GM12878 (cell line): Measurements from ENCODE around the gene SGMS1. TPM values are rescaled to one million over a fixed set of nuclear protein-coding genes. Genes with fewer than 3 reads are reported as not detected.
A peak's percentile ranks its signal among the peaks of the same experiment; 100 is the strongest.

ENCODE experiments used
- ATAC-seq: fragments of 200-7000 bp; cut with Tn5 transposase; 3 replicates; pipeline ENCODE4 v1.9.1; 2020; ENCODE audit warnings: mild to moderate bottlenecking, moderate library complexity
- BruUV-seq: library from RNA; stranded (reverse); fragments of 400-500 nt; replicated peaks from 2 replicates; lab custom pipeline; 2021; lab: Mats Ljungman, UMichigan
- CTCF ChIA-PET: fragments of 300-600 bp; sonication (Branson Sonifier 250); formaldehyde crosslinking; extraction: SDS; loops from one replicate; lab custom pipeline; 2021; ENCODE audit warnings: inconsistent platforms; lab: Yijun Ruan, JAX
- POLR2A ChIA-PET: fragments of 350-600 bp; formaldehyde crosslinking; extraction: SDS; loops from one replicate; lab custom pipeline; 2021; ENCODE audit warnings: inconsistent platforms; lab: Charles Lee
- RAD21 ChIA-PET: fragments of 300-600 bp; sonication (Branson Sonifier 250); formaldehyde crosslinking; loops from one replicate; lab custom pipeline; 2023; ENCODE audit warnings: antibody characterized with exemption; ENCODE audit not compliant: unreplicated experiment; lab: Charles Lee
- SMC1A ChIA-PET: fragments of 300-600 bp; sonication (Branson Sonifier 250); formaldehyde crosslinking; loops from one replicate; lab custom pipeline; 2023; ENCODE audit not compliant: unreplicated experiment, uncharacterized antibody; lab: Charles Lee
- DNase-seq: peaks from one replicate; pipeline ENCODE4 v3.0.0-alpha.2; 2011; ENCODE audit warnings: low read depth, low spot score
- FAIRE-seq: peaks from 3 replicates; lab custom pipeline; 2011; peaks lifted over from hg19 to GRCh38; lab: Jason Lieb, UNC
- H2AFZ ChIP-seq: 2 replicates; pipeline ENCODE4 v1.6.0; 2011; ENCODE audit warnings: low read depth, low read length, control low read depth; ENCODE audit not compliant: control insufficient read depth
- H3K27ac ChIP-seq: 2 replicates; pipeline ENCODE4 v1.5.1; 2011; ENCODE audit warnings: control low read depth; ENCODE audit not compliant: control insufficient read depth, insufficient read depth
- H3K27me3 ChIP-seq, 2 experiments: replicated peaks in 1 of 2; 2 replicates each; pipeline versions ENCODE4 v1.6.0 to v1.6.1; 2011; ENCODE audit warnings: low read length in 1 of 2; ENCODE audit not compliant: control insufficient read depth in 2 of 2, insufficient read depth in 2 of 2
- H3K36me3 ChIP-seq, 2 experiments: 2 replicates each; pipeline ENCODE4 v1.5.1; 2011; ENCODE audit warnings: low read length in 1 of 2; ENCODE audit not compliant: control insufficient read depth in 2 of 2, insufficient read depth in 2 of 2
- H3K4me1 ChIP-seq: 2 replicates; pipeline ENCODE4 v1.6.1; 2011; ENCODE audit warnings: mild to moderate bottlenecking, low read length, moderate library complexity, mixed read lengths; ENCODE audit not compliant: control insufficient read depth, insufficient read depth
- H3K4me2 ChIP-seq: 2 replicates; pipeline ENCODE4 v1.6.0; 2011; ENCODE audit warnings: control low read depth; ENCODE audit not compliant: control insufficient read depth, insufficient read depth
- H3K4me3 ChIP-seq: fragments of 200-600 bp; sonication (generic); 2 replicates; pipeline ENCODE4 v1.5.1; 2016
- H3K79me2 ChIP-seq: 2 replicates; pipeline ENCODE4 v1.6.0; 2011; ENCODE audit warnings: low read length; ENCODE audit not compliant: control insufficient read depth, insufficient read depth
- H3K9ac ChIP-seq: 2 replicates; pipeline ENCODE4 v1.8.0; 2011; ENCODE audit warnings: low read length, control low read depth, mixed read lengths; ENCODE audit not compliant: control insufficient read depth, insufficient read depth
- H3K9me3 ChIP-seq: replicated peaks from 3 replicates; pipeline ENCODE4 v1.5.1; 2011; ENCODE audit warnings: mild to moderate bottlenecking, low read length; ENCODE audit not compliant: control insufficient read depth, insufficient read depth
- H4K20me1 ChIP-seq: 2 replicates; pipeline ENCODE4 v1.6.0; 2011; ENCODE audit not compliant: control insufficient read depth, insufficient read depth
- BACH1 ChIP-seq: fragments of 450-650 bp; IDR thresholded peaks from 2 replicates; pipeline ENCODE4 v1.6.1; 2017; ENCODE audit warnings: mild to moderate bottlenecking, borderline replicate concordance
- CBX3 ChIP-seq: fragments of 200-600 bp; sonication (generic); IDR thresholded peaks from 2 replicates; pipeline ENCODE4 v1.6.1; 2016; ENCODE audit warnings: low read depth, borderline replicate concordance
- CBX5 ChIP-seq: sonication (generic); IDR thresholded peaks from 2 replicates; pipeline ENCODE4 v1.6.1; 2016; ENCODE audit warnings: low read depth, moderate library complexity, mild to moderate bottlenecking, inconsistent platforms
- CEBPZ ChIP-seq: fragments of 150-350 bp; IDR thresholded peaks from 2 replicates; pipeline ENCODE4 v1.6.1; 2016; ENCODE audit warnings: low read depth, low read length
- HDAC6 ChIP-seq: fragments of 200-600 bp; sonication (generic); IDR thresholded peaks from one replicate; pipeline ENCODE4 v1.8.0; 2017; ENCODE audit warnings: antibody characterized with exemption; ENCODE audit not compliant: unreplicated experiment
- IKZF2 ChIP-seq, 2 experiments: fragments of 450-650 bp; IDR thresholded peaks; 2 replicates each; pipeline ENCODE4 v1.6.1; 2017; ENCODE audit warnings: mild to moderate bottlenecking in 2 of 2, moderate library complexity in 2 of 2
- MTA3 ChIP-seq: IDR thresholded peaks from 2 replicates; pipeline ENCODE4 v1.6.1; 2012; ENCODE audit warnings: low read length, inconsistent platforms, borderline replicate concordance
- NFYB ChIP-seq: IDR thresholded peaks from 2 replicates; pipeline ENCODE4 v1.6.1; 2011; ENCODE audit warnings: low read depth, mild to moderate bottlenecking, low read length, improper control_type of control experiment, moderate library complexity; ENCODE audit not compliant: insufficient read depth
- SKIL ChIP-seq: fragments of 450-650 bp; IDR thresholded peaks from 2 replicates; pipeline ENCODE4 v1.6.1; 2017; ENCODE audit warnings: mild to moderate bottlenecking, low read depth, inconsistent platforms; ENCODE audit not compliant: poor library complexity, severe bottlenecking
- SMARCA5 ChIP-seq: fragments of 450-650 bp; IDR thresholded peaks from 2 replicates; pipeline ENCODE4 v1.6.1; 2017; ENCODE audit warnings: mild to moderate bottlenecking
- SPI1 ChIP-seq: IDR thresholded peaks from 2 replicates; pipeline ENCODE4 v1.6.1; 2011; ENCODE audit warnings: low read depth, mild to moderate bottlenecking, low read length, moderate library complexity, borderline replicate concordance; ENCODE audit not compliant: insufficient read depth
- SRF ChIP-seq, 2 experiments: IDR thresholded peaks; 2 replicates each; pipeline ENCODE4 v1.6.1; 2011; ENCODE audit warnings: low read depth in 2 of 2, low read length in 2 of 2, mild to moderate bottlenecking in 1 of 2, moderate library complexity in 1 of 2
- TCF3 ChIP-seq: IDR thresholded peaks from 2 replicates; pipeline ENCODE4 v1.6.1; 2012; ENCODE audit warnings: low read depth, mild to moderate bottlenecking, low read length, borderline replicate concordance; ENCODE audit not compliant: insufficient read depth
- WGBS: methylation state at CpG from one replicate; pipeline ENCODE4 v1.1.6; 2016; ENCODE audit warnings: low lambda C conversion rate; ENCODE audit not compliant: insufficient replicate concordance, insufficient coverage; ENCODE audit errors: missing lambda C conversion rate; 5-methylcytosine and 5-hydroxymethylcytosine counted together
- in situ Hi-C: fragments of 300-500 bp; cut with MboI; formaldehyde crosslinking; loops from 9 replicates; pipeline ENCODE4 v1.14.3; 2018; ENCODE audit warnings: mixed read lengths
- intact Hi-C: fragments of 100-400 bp; cut with micrococcal nuclease; formaldehyde crosslinking; loops from one replicate; pipeline ENCODE4 v1.14.2; 2022; ENCODE audit not compliant: unreplicated experiment
- polyA plus RNA-seq, 11 experiments: library from polyadenylated mRNA; depleted of rRNA in 4 of 11; unstranded in 6 of 11; stranded (reverse) in 5 of 11; fragments of >200 nt; fragmentation: Nextera tagmentation in 4 of 11; fragmentation: Illumina TruSeq in 1 of 11; extraction: Ambion mirVana in 4 of 11; extraction: Trizol in 1 of 11; gene quantifications; 1 replicate in 1 of 11; 2 replicates in 10 of 11; pipeline versions ENCODE4 v1.2.1 to v1.2.3, GENCODE V29; 2011 to 2016; ENCODE audit warnings: inconsistent platforms in 2 of 11, missing spikeins in 2 of 11, low read depth in 1 of 11
- total RNA-seq, 4 experiments: library from RNA; depleted of rRNA in 3 of 4; stranded (reverse); fragments of >200 nt in 3 of 4; fragmentation: Illumina TruSeq in 1 of 4; extraction: Trizol in 1 of 4; gene quantifications; 2 replicates each; pipeline versions ENCODE4 v1.2.1 to v1.2.3, GENCODE V29; 2013 to 2021
- TF ChIP-seq, protein P1 (sequence below): fragments of 450-650 bp; IDR thresholded peaks from 2 replicates; pipeline ENCODE4 v1.6.1; 2016; ENCODE audit warnings: mild to moderate bottlenecking
- TF ChIP-seq, protein P2 (sequence below): IDR thresholded peaks from 2 replicates; pipeline ENCODE4 v1.6.1; 2011; ENCODE audit warnings: low read depth, low read length, improper control_type of control experiment, borderline replicate concordance

The SGMS1 gene
- total and polyA plus RNA-seq, 10 of the 15 experiments (the other 5 are each of a cell fraction or from before 2014, with no cell fraction given), result 1.4 to 14.5 (median 4.9) TPM

DNA sequence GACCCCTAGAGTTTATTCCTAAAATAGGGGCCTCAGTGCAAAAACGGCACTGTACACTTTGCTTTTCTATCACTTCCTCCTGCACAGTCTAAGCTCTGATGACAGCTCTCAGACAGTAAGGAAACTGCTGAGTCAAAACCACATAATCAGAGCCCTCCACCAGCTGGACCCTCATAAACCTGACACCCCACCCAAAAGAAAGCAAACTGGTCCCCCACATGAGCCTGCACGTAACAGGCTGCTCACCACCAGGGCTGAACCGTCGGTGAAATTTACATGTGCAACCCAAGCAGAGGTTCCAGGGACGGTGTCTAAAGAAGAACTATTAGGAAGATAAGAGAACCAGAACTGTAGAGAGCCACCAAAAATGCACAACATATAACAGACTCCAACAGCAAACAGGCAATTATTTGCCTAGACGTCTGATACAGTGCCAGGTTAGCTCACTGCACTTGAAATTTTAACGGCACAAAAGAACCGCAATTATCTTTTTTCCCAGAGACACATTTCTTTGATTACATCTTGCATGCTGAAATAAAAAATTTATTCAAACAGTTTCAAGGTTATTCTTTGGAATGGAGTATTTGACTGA, 19.6 kb downstream of the SGMS1 start:
- peaks cover 24% of the 10 kb centered on the region; the same call in 1 of the 2 replicates for H3K4me1 ChIP-seq
- in situ Hi-C loops, result no loop called here
- TF ChIP-seq BACH1 (peak; percentile 38; the same call in 1 of the 2 replicates), HDAC6 (no peak), CBX5 (no peak), SMARCA5 (no peak), SRF (IDR thresholded peaks at IDR 0.05; ENCODE audit: low read depth in 2 of 2, low read length in 2 of 2) (no peak), MTA3 (no peak), IKZF2 (IDR thresholded peaks at IDR 0.05) (no peak), CEBPZ (no peak), SPI1 (peak; percentile 60; the same call in 1 of the 2 replicates), TCF3 (0 out of 2 replicates have a peak, but pooled peaks have one; percentile 66), SKIL (no peak), CBX3 (no peak), NFYB (no peak)
- TF ChIP-seq, protein P1, sequence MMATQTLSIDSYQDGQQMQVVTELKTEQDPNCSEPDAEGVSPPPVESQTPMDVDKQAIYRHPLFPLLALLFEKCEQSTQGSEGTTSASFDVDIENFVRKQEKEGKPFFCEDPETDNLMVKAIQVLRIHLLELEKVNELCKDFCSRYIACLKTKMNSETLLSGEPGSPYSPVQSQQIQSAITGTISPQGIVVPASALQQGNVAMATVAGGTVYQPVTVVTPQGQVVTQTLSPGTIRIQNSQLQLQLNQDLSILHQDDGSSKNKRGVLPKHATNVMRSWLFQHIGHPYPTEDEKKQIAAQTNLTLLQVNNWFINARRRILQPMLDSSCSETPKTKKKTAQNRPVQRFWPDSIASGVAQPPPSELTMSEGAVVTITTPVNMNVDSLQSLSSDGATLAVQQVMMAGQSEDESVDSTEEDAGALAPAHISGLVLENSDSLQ, result peak; percentile 9; the same call in 1 of the 2 replicates
- TF ChIP-seq, protein P2, sequence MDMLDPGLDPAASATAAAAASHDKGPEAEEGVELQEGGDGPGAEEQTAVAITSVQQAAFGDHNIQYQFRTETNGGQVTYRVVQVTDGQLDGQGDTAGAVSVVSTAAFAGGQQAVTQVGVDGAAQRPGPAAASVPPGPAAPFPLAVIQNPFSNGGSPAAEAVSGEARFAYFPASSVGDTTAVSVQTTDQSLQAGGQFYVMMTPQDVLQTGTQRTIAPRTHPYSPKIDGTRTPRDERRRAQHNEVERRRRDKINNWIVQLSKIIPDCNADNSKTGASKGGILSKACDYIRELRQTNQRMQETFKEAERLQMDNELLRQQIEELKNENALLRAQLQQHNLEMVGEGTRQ, result no peak

More for the DNA sequence above, 19.6 kb downstream of the SGMS1 start:
- Histone ChIP-seq H4K20me1 (no peaks in the 10 kb centered on the region), H3K9ac (no peak overlapping the region), H3K9me3 (no peaks in the 10 kb centered on the region), H2AFZ (peak overlapping the region; percentile 15; the same call in 1 of the 2 replicates), H3K36me3 (no peaks in the 10 kb centered on the region), H3K4me2 (peak overlapping the region; percentile 36), H3K27ac (0 out of 2 replicates have a peak overlapping the region, but pooled peaks have one; percentile 12), H3K27me3 (no peaks in the 10 kb centered on the region), H3K4me3 (no peak overlapping the region), H3K79me2 (peaks cover 4% of the 10 kb centered on the region)
- POLR2A ChIA-PET, result interaction anchor here (0.8 to 1.8 kb wide), 2 partner anchors 8 to 16 kb away, joined by 3 to 6 read pairs; no protein-coding TSS in a partner anchor
- CTCF ChIA-PET, result interaction anchor here (1.0 to 1.3 kb wide), 3 partner anchors 11 to 25 kb away, joined by 3 to 5 read pairs (median 4); no protein-coding TSS in a partner anchor
- DNase-seq, result no peak
- intact Hi-C loops, result loop anchor here (5.0 kb wide), 1 partner anchor 47 kb away; no protein-coding TSS in a partner anchor
- SMC1A ChIA-PET, result interaction anchor here (0.9 to 1.9 kb wide), 10 partner anchors 8 to 147 kb away, joined by 3 to 8 read pairs (median 4); no protein-coding TSS in a partner anchor
- RAD21 ChIA-PET, result interaction anchor here (0.8 to 2.1 kb wide), 3 partner anchors 16 to 55 kb away, joined by 3 to 4 read pairs (median 3); no protein-coding TSS in a partner anchor
- ATAC-seq, result peak; percentile 82
- no TSS peak for BruUV-seq
- 47% methylated on average over 8 of the region's 8 CpGs for WGBS
- FAIRE-seq, result peak; percentile 47
